ENCODE data around the gene KRTAP10-11. TPM values are rescaled to one million over a fixed set of nuclear protein-coding genes. Genes with fewer than 3 reads are reported as not detected.
"Not testable (repeated sequence)": the region's sequence is repeated elsewhere in the genome, so short reads cannot be mapped to it uniquely, and the experiment has no call there.

The KRTAP10-11 gene
- total and polyA plus RNA-seq, 12 donors: not detected

GRCh38 chr21:44606495-44606894 is 39.7 kb upstream of the KRTAP10-11 start:
- intact Hi-C loops (cut with DNase I): no loop called here
- Histone ChIP-seq H3K27me3 (peaks cover 0 to 21% (median 12%) of the 10 kb centered on the region in 7 donors), H3K27ac (no peak overlapping the region)

GRCh38 chr21:44609193-44609592 is 37.0 kb upstream of the KRTAP10-11 start:
- DNase-seq (no peak), ATAC-seq (no peak)
- TF ChIP-seq CTCF (IDR thresholded peaks at IDR 0.05): no peak
- no peak overlapping the region for H3K4me3 ChIP-seq
- H3K27ac ChIP-seq: no peak overlapping the region
- intact Hi-C loops (cut with DNase I): no loop called here
- H3K27me3 ChIP-seq: peaks cover 0 to 24% (median 5%) of the 10 kb centered on the region in 7 donors
- H3K9me3 ChIP-seq: peaks cover 0 to 58% (median 14%) of the 10 kb centered on the region in 11 donors
- H3K4me1 ChIP-seq: no peaks in the 10 kb centered on the region
- no peaks in the 10 kb centered on the region for H3K36me3 ChIP-seq

More at GRCh38 chr21:44606495-44606894, 39.7 kb upstream of the KRTAP10-11 start:
- DNase-seq: no peak
- H3K4me3 ChIP-seq: no peak overlapping the region
- WGBS, 2 donors: 73 to 77% methylated on average over 4 of the region's 4 CpGs
- peaks cover 0 to 56% (median 14%) of the 10 kb centered on the region in 11 donors for H3K9me3 ChIP-seq
- H3K4me1 ChIP-seq: no peaks in the 10 kb centered on the region
- TF ChIP-seq CTCF (IDR thresholded peaks at IDR 0.05): no peak
- no peaks in the 10 kb centered on the region for H3K36me3 ChIP-seq
- ATAC-seq: no peak

DNA sequence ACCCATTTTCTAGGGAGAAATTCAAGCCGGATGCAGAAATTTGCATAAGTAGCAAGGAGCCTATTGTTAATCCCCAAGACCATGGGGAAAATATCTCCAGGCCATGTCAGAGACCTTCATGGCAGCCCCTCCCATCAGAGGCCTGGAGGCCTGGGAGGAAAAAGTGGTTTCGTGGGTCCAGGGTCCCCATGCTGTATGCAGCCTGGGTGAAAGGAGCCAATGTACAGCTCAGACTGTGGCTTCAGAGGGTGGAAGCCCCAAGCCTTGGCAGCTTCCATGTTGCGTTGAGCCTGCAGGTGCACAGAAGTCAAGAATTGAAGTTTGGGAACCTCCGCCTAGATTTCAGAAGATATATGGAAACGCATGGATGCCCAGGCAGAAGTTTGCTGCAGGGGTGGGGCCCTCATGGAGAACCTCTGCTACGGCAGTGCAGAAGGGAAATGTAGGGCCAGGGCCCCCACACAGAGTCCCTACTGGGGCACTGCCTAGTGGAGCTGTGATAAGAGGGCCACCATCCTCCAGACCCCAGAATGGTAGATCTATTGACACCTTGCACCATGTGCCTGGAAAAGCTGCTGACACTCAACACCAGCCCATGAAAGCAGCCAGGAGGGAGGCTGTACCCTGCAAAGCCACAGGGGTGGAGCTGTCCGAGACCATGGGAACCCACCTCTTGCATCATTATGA is 35.9 kb upstream of the KRTAP10-11 start:
- not testable (repeated sequence) for ATAC-seq, H3K4me3 ChIP-seq, DNase-seq, H3K4me1 ChIP-seq, H3K27ac ChIP-seq, H3K36me3 ChIP-seq
- intact Hi-C loops (cut with DNase I): loop anchor here in 1 of 10 donors (10.0 kb wide), 1 partner anchor 135 kb away; no protein-coding TSS in a partner anchor
- peaks cover 0 to 30% (median 3%) of the 10 kb centered on the region in 7 donors for H3K27me3 ChIP-seq
- 92 to 93% methylated on average over 7 of the region's 7 CpGs for WGBS, 2 donors
- H3K9me3 ChIP-seq: peaks cover 0 to 53% (median 14%) of the 10 kb centered on the region in 11 donors

GRCh38 chr21:44611551-44611950 is 34.7 kb upstream of the KRTAP10-11 start:
- DNase-seq (no peak), ATAC-seq (no peak)
- Histone ChIP-seq H3K4me3 (no peak overlapping the region), H3K36me3 (no peaks in the 10 kb centered on the region), H3K27me3 (peaks cover 0 to 35% (median 5%) of the 10 kb centered on the region in 7 donors), H3K27ac (no peak overlapping the region), H3K4me1 (no peaks in the 10 kb centered on the region), H3K9me3 (peaks cover 0 to 47% (median 14%) of the 10 kb centered on the region in 11 donors)
- intact Hi-C loops (cut with DNase I): loop anchor here in 1 of 10 donors (10.0 kb wide), 1 partner anchor 133 kb away; no protein-coding TSS in a partner anchor
- 83 to 86% methylated on average over 4 of the region's 4 CpGs for WGBS, 2 donors
- no peak for TF ChIP-seq CTCF (IDR thresholded peaks at IDR 0.05)

DNA sequence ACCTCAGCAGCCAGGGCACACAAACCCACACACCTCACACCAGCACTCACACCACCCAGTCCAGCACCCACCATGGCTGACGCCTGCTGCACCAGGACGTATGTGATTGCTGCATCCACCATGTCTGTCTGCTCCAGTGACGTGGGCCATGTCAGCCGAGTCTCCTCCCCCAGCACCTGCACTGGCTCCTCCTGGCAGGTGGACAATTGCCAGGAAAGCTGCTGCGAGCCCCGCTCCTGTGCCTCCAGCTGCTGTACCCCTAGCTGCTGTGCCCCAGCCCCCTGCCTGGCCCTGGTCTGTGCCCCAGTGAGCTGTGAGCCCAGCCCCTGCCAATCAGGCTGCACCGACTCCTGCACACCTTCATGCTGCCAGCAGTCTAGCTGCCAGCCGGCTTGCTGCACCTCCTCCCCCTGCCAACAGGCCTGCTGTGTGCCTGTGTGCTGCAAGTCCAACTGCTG is 34.2 kb upstream of the KRTAP10-11 start, which contains the start of gene KRTAP10-8:
Gene KRTAP10-8 (plus strand): TSS at position 51 of the 458 bp plus-strand sequence. CDS start 22 bp downstream, at position 73.
- intact Hi-C loops (cut with DNase I): loop anchor here in 1 of 10 donors (10.0 kb wide), 1 partner anchor 133 kb away; no protein-coding TSS in a partner anchor

More for the DNA sequence above, 34.2 kb upstream of the KRTAP10-11 start, which contains the start of gene KRTAP10-8:
- Histone ChIP-seq H3K4me1 (no peaks in the 10 kb centered on the region), H3K27ac (no peak within 1 kb of the TSS), H3K36me3 (no peaks in the 10 kb centered on the region), H3K9me3 (peaks cover 0 to 42% (median 14%) of the 10 kb centered on the region in 11 donors), H3K4me3 (no peak within 1 kb of the TSS), H3K27me3 (peaks cover 0 to 35% (median 5%) of the 10 kb centered on the region in 7 donors)
- no peak for TF ChIP-seq CTCF (IDR thresholded peaks at IDR 0.05)
- 89 to 90% methylated on average over 8 of the region's 8 CpGs for WGBS, 2 donors
- ATAC-seq (peak in 1 of 8 donors; percentile 34), DNase-seq (no peak)
